Measurements from ENCODE around the gene MEG3.

Gene MEG3

DNA sequence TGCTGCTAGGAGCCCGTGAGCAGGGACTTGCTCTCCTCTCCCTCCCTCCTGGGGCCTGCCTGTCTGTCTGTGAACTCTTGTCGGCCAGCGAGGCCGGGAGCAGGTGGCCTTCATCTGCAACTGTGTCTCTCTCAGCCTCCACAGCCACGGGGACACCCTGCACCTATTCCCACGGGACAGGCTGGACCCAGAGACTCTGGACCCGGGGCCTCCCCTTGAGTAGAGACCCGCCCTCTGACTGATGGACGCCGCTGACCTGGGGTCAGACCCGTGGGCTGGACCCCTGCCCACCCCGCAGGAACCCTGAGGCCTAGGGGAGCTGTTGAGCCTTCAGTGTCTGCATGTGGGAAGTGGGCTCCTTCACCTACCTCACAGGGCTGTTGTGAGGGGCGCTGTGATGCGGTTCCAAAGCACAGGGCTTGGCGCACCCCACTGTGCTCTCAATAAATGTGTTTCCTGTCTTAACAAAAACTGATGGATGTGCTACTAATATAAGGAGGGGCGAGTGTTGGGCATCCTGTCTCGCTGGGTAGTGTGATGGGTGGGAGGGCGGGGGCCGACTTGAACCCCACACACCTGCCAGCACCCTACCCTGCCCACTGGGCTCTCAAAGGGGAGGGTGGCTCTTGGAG, 34.8 kb downstream of the MEG3 start:
- TF ChIP-seq, protein P1, sequence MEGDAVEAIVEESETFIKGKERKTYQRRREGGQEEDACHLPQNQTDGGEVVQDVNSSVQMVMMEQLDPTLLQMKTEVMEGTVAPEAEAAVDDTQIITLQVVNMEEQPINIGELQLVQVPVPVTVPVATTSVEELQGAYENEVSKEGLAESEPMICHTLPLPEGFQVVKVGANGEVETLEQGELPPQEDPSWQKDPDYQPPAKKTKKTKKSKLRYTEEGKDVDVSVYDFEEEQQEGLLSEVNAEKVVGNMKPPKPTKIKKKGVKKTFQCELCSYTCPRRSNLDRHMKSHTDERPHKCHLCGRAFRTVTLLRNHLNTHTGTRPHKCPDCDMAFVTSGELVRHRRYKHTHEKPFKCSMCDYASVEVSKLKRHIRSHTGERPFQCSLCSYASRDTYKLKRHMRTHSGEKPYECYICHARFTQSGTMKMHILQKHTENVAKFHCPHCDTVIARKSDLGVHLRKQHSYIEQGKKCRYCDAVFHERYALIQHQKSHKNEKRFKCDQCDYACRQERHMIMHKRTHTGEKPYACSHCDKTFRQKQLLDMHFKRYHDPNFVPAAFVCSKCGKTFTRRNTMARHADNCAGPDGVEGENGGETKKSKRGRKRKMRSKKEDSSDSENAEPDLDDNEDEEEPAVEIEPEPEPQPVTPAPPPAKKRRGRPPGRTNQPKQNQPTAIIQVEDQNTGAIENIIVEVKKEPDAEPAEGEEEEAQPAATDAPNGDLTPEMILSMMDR (conservative IDR thresholded peaks at IDR 0.05): no peak
- H3K27ac ChIP-seq: no peak overlapping the region

DNA sequence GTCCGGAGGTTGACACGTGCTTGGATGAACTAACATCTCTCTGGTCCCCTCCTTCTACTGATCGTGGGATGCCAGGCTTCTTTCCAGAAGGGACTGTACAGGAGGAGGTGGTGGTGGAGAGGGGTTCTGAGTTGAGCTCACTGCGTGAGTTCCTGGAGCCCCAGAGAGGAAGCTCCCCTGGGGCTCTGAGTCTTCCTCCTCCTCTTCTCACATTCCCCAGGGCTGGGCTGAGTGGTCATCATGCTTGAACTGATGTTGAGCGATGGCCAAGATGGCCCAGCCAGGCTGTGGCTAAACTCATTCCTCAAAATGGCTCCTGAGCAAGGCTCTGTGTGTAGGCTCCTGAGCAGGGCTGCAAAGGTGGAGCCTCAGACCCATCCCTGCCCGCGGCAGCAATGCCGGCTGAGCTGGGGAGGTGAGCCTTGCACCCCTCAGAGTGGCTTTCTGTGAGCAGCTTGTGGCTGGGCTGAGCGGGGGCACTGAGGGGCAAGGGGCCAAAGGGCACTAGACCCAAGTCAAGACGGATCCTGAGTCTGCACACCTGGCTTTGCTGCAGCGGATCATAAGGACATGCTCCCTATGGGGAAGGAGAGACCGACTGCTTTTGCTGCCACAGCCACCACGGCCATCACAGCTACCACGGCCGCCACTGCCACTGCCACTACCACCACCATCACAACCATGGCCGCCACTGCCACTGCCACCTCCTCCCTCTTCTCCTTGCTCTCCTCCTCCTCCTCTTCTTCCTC, 35.4 kb downstream of the MEG3 start:
- H3K27ac ChIP-seq: no peak overlapping the region
- TF ChIP-seq, protein P1 (conservative IDR thresholded peaks at IDR 0.05): no peak

DNA sequence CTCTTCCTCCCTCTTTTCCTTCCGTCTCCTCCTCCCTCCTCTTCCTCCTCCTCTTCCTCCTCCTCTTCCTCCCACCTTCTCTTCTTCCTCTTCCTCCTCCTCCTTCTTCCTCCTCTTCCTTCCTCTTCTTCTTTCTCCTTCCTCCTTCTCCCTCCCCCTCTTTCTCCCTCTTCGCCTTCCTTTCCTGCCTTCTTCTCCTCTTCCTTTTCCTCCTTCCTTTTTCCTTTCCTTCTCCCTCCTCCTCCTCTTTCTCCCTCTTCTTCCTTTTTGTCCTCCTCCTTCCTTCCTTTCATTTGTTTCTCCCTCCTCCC, 36.0 kb downstream of the MEG3 start:
- TF ChIP-seq, protein P1 (conservative IDR thresholded peaks at IDR 0.05): no peak

DNA sequence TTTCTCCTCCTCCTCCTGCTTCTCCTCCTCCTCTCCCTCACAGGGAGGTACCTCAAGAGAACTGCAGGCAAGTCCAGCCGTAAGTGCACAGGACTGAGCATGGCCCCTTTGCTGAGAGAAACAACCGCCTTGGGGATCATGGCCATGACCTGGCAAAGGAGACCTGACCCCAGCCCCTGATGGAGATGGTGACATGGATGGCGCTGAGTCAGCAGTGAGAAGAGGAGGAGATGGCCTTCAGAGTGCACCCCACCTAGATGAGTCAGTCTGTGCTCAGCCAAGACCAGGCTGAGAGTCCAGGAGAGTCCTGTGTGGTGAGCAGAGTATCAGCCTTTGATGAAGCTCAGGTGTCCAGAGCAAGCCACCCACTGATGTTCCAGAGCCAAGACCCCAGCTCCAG, 36.4 kb downstream of the MEG3 start:
- TF ChIP-seq, protein P1 (conservative IDR thresholded peaks at IDR 0.05): no peak
- H3K27ac ChIP-seq: no peak overlapping the region

More for the DNA sequence above, 36.0 kb downstream of the MEG3 start:
- H3K27ac ChIP-seq: no peak overlapping the region

DNA sequence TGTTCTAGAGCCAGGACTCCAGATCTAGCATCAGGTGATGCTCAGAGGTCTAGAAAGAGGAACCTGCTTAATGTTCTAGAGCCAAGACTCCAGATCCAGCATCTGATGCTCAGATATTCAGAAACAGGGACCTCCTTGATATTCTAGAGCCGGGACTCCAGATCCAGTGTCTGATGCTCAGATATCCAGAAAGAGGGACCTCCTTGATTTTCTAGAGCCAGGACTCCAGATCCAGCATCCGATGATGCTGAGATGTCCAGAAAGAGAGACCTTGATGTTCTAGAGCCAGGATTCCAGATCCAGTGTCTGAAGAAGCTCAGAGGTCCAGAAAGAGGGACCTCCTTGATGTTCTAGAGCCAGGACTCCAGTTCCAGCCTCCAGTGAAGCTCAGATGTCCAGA, 36.9 kb downstream of the MEG3 start:
- H3K27ac ChIP-seq: no peak overlapping the region
- TF ChIP-seq, protein P1 (conservative IDR thresholded peaks at IDR 0.05): no peak

DNA sequence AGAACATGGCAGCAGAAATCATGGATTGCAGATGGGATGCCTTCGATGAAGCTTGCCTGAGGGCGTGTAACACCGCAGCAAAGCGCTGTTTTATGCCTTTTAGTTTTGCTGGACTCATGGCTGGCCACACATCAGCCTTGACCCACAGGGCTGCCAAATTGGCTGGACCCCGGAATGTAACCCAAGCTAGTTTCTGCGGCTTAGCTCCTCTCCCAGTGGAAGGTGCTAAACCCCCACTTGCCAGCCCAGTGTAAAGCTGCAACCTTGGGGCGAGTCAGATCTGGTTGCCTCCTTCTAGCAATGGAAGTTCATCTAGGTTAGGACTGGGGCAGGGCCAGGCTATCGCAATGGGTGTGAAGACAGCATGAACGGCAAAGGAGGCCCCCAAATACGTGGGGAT, 38.3 kb downstream of the MEG3 start:
- H3K27ac ChIP-seq: no peak overlapping the region
- TF ChIP-seq, protein P1 (conservative IDR thresholded peaks at IDR 0.05): no peak

DNA sequence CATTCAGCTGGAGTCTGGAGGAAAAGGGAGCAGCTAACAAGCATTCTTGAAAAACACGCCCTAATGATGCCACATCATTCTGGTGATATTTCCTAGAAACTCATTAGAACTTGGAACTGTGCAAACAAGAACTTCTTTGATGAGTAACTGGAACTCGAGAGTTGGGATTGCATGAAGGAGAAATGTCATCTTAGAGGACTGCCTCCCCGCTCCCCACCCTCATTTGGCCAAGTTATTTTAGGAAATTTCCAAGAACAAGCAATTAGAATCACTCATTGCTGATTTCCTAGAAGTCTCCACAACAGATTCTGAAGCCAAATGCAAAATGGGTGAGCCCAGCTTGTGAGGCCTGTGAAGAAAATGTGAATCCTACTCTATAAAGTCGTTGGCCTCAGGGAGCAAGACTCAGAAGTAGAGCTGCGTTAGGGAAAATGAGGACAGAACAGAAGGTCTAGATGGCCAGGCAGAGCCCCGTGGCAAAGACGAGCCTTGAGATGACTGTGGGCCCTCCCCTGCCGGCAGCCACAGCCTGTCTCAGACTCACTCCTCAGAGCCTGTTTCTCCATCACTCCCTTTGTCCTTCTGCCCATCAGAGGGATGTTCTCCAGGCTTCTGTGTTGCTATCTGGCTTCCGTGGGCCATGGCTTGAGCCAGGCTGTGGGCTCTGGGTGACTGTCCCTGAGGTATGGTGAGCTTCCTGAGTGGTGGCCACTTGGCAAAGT, 39.2 kb downstream of the MEG3 start:
- TF ChIP-seq, protein P1 (conservative IDR thresholded peaks at IDR 0.05): no peak
- H3K27ac ChIP-seq: no peak overlapping the region
